HG03571 (cell line): ENCODE data around the gene SPSB2.
"Not testable (repeated sequence)": the region's sequence is repeated elsewhere in the genome, so short reads cannot be mapped to it uniquely, and the experiment has no call there.

Experiments
- ATAC-seq: cut with Tn5 transposase; IDR thresholded peaks from one replicate; pipeline ENCODE4 v1.9.1; 2021; ENCODE audit not compliant: unreplicated experiment

The SPSB2 gene

GRCh38 chr12:6902448-6902847, 29.3 kb upstream of the SPSB2 start:
- ATAC-seq, result no peak

DNA sequence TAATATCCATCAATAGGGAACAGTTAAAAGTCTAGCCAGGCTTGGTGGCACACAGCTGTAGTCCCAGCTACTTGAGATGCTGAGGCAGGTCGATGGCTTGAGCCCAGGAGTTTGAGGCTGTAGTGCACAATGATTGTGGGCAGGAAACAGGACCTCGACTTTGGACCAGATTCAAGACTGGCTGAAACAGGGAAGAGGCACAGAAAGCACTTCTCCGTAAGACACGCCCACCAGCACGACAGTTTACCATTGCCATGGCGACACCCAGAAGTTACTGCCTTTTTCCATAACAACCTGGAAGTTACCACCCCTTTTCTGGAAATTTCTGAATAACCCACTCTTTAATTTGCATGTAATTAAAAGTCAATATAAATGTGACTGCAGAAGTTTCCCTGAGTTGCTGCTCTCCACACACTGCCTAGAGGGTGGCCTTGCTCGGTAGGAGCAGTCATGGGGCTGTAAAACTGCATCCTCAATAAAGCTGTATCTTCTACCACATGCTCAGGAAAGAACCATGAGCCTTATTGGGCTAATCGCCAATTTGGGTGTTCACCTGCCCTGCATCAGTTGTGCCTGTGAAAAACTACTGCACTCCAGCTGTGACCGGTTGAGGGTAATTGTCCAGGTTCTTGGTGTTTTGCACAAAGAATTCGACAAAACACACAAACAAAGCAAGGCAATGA, 26.9 kb upstream of the SPSB2 start:
- ATAC-seq, result no peak

GRCh38 chr12:6899427-6899826, 26.3 kb upstream of the SPSB2 start:
- ATAC-seq, result no peak

DNA sequence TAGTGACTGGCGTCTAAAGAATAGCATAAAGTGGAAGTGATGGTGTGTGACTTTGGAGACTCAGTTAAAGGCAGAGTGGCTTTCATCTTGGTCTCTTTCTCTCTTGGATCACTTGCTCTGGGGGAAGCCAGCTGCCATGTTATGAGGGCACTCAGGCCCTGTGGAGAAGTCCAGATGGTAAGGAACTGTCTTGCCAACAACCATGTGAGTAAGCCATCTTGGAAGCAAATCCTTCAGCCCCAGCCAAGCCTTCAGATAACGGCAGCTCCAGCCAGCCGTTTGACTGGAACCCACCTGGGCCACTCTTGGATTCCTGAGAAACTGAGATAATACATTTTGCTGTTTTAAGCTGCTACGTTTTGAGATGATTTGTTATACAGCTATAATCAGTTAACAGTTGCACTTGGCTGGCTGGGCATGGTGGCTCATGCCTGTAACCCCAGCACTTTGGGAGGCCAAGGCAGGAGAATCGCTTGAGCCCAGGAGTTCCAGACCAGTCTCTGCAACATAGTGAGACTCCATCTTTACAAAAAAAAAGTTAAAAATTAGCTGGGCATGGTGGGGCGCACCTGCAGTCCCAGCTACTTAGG, 23.8 kb upstream of the SPSB2 start:
- no peak for ATAC-seq

DNA sequence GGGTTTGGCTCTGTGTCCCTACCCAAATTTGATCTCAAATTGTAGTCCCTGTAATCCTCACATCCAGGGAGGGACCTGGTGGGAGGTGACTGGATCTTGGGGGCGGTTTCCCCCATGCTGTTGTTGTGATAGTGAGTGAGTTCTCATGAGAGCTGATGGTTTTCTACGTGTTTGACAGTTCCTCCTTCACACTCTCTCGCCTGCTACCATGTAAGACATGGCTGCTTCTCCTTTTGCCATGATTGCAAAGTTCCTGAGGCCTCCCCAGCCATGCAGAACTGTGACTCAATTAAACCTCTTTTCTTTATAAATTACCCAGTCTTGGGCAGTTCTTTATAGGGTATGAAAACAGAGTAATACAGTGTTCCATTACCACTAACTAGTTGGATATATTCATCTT, 21.2 kb upstream of the SPSB2 start:
- no peak for ATAC-seq

GRCh38 chr12:6892683-6893082, 19.6 kb upstream of the SPSB2 start:
- ATAC-seq, result not testable (repeated sequence)

DNA sequence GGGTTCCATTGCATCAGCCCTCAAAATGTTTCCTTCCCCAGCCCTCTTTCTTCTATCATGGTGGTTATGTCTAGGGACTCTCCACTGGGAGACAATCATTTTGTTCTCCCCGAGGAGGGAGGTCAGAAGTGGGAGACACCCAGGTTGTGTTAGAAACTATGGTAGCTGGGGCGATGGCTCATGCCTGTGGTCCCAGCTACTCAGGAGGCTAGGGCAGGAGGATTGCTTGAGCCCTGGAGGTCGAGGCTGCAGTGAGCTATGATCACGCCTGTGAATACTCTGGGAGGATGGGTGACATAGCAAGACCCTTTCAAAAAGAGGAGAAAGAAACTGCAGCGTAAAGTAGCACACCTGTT, 18.5 kb upstream of the SPSB2 start:
- no peak for ATAC-seq

DNA sequence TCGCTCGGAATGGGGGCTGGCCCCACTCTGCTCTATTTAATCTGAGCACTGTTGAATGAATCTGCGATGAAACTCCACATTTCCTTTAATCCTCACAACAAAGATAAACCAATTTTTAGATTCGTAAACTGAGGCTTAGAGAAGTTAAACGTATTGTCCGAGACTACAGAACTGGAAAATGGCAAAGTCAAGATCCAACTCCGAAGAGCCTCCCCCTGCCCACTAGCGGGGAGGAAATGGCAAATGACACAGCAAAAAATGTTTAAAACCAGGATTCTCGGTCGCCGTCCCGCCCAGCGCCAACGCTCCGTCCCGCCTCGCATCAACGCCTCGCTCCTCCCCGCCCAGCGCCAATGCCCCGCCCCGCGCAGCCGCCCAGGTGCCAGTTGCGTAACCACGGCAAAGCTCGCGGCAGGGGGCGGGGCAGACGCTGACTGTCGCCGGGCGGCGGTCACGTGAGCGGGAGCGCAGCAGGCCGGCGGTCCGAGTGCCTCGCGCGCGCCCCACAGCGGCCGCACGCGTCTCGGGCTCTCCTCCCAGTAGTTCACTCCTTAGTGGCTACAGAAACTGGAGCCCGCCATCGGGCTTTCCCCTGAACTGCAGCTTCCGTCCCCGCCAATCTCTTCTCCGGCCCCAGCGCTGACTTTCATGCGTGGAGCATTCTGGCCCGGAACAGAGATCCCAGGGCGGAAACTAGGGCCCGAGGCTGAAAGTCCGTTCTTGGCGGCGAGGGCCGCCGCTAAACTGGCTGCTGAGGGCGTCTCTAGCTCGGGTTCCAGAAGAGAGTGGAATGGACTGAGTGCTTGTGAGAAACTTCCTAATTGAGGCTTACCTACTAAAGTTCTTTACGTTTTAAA, 17.9 kb upstream of the SPSB2 start:
- peak; percentile 95 for ATAC-seq

DNA sequence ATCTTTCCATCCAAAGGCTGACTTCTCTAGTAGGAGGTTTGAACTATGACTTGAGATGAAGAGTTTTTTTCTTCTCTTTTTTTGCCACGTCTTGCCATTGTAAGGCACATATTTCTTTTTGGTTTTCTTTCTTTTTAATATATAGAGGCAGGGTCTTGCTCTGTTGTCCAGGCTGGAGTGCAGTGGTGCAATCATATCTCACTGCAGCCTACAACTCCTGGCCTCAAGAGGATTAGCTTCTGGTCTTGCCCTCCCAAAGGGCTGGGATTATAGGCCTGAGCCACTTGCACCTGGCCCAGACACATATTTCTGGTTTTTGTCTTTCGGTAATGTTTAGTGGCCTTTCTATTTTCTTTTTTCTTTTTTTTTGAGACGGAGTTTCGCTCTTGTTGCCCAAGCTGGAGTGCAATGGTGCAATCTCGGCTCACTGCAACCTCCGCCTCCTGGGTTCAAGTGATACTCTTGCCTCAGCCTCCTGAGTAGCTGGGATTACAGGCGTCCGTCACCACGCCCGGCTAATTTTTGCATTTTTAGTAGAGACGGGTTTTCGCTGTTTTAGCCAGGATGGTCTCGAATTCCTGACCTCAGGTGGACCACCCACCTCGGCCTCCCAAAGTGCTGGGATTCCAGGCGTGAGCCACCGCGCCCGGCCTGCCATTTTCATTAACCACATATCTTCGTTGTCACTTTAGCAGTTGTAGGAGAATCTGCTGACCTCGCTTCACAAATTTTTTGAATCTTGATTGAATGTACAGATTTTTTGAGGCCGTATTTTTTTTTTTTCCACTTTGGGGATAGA, 16.9 kb upstream of the SPSB2 start:
- ATAC-seq, result not testable (repeated sequence)

- ATAC-seq, result not testable (repeated sequence)
Observed at GRCh38 chr12:6888794-6889193, 15.7 kb upstream of the SPSB2 start.

DNA sequence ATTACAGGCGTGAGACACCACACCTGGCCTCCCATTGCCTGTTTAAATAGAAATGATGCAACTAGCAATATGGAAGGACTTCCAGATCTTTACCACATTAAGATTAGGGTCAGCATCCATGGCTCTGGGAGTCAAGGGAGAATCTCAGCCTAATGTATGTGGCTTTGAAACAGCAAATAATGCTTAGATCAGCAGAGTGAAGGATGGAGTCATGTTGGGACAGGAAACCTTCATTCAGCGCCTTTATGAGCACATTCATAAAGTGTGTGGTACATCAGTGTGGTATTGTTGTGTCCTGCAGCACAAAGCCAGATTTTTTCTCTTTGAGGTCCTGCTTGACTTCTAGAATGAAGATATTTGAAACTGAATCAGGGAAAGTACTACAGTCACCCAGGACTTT, 15.3 kb upstream of the SPSB2 start:
- no peak for ATAC-seq

GRCh38 chr12:6887460-6887859, 14.4 kb upstream of the SPSB2 start:
- no peak for ATAC-seq

DNA sequence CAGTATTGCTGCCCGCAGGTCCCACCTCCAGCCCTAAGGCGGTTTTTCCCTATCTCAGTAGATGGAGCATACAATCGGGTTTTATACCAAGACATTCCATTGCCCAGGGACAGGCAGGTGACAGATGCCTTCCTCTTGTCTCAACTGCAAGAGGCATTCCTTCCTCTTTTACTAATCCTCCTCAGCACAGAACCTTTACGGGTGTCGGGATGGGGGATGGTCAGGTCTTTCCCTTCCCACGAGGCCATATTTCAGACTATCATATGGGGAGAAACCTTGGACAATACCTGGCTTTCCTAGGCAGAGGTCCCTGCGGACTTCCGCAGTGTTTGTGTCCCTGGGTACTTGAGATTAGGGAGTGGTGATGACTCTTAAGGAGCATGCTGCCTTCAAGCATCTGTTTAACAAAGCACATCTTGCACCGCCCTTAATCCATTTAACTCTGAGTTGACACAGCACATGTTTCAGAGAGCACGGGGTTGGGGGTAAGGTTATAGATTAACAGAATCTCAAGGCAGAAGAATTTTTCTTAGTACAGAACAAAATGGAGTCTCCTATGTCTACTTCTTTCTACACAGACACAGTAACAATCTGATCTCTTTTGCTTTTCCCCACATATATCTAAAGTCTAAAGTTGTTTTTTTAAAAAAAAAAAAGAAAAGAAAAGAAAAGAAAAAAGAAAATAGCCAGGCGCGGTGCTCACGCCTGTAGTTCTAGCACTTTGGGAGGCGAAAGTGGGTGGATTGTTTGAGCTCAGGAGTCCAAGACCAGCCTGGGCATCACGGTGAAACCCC, 13.3 kb upstream of the SPSB2 start:
- ATAC-seq, result not testable (repeated sequence)

DNA sequence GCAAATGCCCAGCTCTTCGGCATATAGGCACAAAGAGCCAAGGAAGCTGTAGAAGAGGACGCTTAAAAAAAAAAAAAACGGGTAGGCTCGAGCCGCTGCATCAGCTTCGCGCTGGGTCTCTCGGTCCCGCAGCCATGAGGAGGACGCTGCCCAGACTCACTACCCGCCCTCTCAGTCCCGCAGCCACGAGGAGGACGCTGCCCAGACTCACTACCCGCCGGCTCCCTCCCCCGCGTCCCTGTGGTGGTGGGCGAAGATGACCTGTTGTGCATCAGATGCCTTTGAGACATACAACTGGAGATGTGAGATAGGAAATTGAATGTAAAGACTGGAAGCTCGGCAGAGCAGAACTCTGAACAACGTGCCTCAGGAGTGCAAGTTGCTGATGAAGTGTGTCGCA, 11.4 kb upstream of the SPSB2 start:
- no peak for ATAC-seq

DNA sequence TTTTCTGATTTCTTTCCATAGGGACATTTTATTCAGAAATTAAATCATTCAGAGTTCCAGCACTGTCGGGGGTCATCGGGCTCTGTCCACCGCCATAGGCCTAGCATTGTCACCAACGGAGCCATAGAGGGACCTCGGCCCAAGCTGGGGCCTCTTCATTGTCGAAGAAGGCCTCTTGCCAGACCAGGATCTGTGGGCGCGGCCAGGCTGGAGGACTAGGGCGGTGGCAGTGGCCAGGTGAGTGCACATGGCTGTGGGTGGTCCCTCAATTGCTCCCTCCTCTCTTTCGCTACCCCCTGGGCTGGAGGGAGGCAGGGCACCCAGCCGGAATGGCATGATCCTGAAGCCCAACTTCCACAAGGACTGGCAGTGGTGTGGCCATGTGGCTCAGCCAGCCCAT, 10.6 kb upstream of the SPSB2 start:
- no peak for ATAC-seq

- no peak for ATAC-seq
Observed at GRCh38 chr12:6883252-6883651, 10.1 kb upstream of the SPSB2 start.

DNA sequence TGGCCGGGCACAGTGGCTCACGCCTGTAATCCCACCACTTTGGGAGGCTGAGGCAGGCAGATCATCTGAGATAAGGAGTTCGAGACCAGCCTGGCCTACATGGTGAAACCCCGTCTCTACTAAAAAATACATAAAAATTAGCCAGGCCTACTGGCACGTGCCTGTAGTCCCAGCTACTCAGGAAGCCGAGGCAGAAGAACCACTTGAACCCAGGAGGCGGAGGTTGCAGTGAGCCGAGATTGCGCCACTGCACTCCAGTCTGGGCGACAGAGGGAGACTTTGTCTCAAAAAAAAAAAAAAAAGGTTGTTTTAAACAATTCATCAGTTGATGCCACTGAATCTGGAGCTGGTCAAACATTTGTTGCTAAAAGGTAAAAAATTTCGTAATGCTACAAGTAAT, 6.7 kb upstream of the SPSB2 start:
- not testable (repeated sequence) for ATAC-seq

DNA sequence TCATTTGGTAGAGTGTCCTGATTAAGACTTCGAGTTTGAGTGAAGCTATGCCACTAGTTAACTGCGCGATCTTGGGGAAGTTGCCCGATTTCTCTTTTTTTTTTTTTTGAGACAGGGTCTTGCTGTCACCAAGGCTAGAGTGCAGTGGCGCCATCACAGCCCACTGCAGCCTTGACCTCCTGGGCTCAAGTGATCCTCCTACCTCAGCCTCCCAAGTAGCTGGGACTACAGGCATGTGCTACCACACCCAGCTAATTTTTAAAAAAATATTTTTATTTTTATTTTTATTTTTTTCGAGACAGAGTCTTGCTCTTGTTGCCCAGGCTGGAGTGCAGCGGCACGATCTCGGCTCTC, 889 bp upstream of the SPSB2 start:
- not testable (repeated sequence) for ATAC-seq

DNA sequence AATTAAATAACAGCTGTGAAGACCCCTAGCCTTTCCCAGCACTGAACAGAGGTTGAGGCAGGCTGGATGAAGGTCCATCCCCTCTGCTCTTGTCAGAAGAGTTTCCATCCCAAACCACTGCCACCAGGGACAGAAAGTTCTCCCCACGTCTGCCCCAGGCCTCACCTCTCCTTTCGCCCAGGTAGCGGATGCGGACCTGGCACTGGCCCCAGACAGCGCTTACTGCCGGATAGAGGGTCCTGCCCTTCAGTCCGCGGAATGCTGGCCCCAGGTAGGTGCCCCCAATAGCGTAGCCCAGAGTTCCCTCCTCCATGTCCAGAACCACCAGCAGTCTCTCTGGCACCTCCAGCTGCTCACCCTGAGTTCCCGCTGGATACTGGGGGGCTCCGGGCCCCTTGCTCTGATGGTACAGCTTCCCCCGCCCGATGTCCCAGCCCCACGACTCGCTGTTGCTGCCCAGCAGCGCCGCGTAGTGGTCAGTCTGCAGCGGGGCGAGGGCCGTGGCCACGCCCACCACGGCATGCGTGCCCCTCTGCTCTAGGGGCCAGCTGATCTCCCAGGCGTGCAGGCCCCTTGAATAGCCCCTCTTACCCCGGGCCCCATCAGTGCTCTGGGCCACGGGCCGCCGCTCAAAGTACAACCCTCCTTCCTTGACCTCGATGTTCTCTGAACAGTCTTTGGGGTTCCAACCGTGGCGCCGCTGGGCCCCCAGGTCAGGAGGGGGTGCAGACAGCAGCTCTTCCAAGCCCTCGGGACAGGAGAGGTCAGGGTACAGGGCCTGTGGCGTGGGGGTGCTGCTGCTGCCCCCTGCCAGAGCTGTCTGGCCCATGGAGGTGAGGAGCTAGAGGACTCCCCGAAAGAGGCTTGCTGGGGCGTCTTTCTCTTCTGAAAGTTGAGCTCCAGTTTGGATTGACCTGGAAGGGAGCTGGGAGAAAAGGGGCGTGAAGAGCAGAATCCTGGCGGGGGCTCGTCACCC, 742 bp downstream of the SPSB2 start:
- ATAC-seq, result no peak
